CD4-positive, alpha-beta T cell (primary cell): ENCODE data around the gene SLC7A6. TPM values are rescaled to one million over a fixed set of nuclear protein-coding genes. Genes with fewer than 3 reads are reported as not detected.

ENCODE experiments used
- ATAC-seq: fragments of 200-7000 bp; cut with Tn5 transposase; one replicate; pipeline ENCODE4 v1.10.0; 2022; ENCODE audit warnings: mild to moderate bottlenecking; ENCODE audit not compliant: poor library complexity
- CTCF ChIA-PET: fragments of 350-600 bp; sonication (Branson Sonifier 250); formaldehyde crosslinking; loops from one replicate; lab custom pipeline; 2021; ENCODE audit warnings: antibody characterized with exemption, inconsistent platforms; lab: Charles Lee
- POLR2A ChIA-PET: fragments of 350-600 bp; sonication (Branson Sonifier 250); formaldehyde crosslinking; loops from one replicate; lab custom pipeline; 2021; ENCODE audit warnings: antibody characterized with exemption, inconsistent platforms; lab: Charles Lee
- DNase-seq, 14 experiments: peaks; one replicate each; pipeline ENCODE4 v3.0.0-alpha.2; 2013 to 2020; ENCODE audit warnings: mixed read lengths in 2 of 14
- H3K27ac ChIP-seq, 2 donors: one replicate each; pipeline versions ENCODE4 v1.5.1 to v1.7.0; 2013; ENCODE audit warnings: low read length in 2 of 2, low read depth in 1 of 2, mild to moderate bottlenecking in 1 of 2
- H3K27me3 ChIP-seq, 2 experiments: 1 replicate in 1 of 2; 2 replicates in 1 of 2; pipeline versions ENCODE4 v1.6.1 to v1.7.0; 2013; ENCODE audit warnings: low read length in 2 of 2, control low read depth in 1 of 2, mild to moderate bottlenecking in 1 of 2, moderate library complexity in 1 of 2; ENCODE audit not compliant: insufficient read depth in 2 of 2, control insufficient read depth in 1 of 2
- H3K36me3 ChIP-seq: one replicate; pipeline ENCODE4 v1.6.1; 2013; ENCODE audit warnings: low read length, control low read depth; ENCODE audit not compliant: insufficient read depth
- H3K4me1 ChIP-seq: one replicate; pipeline ENCODE4 v1.6.1; 2013; ENCODE audit warnings: low read length, control low read depth; ENCODE audit not compliant: insufficient read depth
- H3K4me3 ChIP-seq: one replicate; pipeline ENCODE4 v1.5.1; 2013; ENCODE audit warnings: mild to moderate bottlenecking, low read length, moderate library complexity
- H3K9me3 ChIP-seq, 2 experiments: 1 replicate in 1 of 2; 2 replicates in 1 of 2; pipeline versions ENCODE4 v1.6.1 to v1.7.0; 2013; ENCODE audit warnings: low read length in 2 of 2, mild to moderate bottlenecking in 2 of 2, control low read depth in 1 of 2, moderate library complexity in 1 of 2; ENCODE audit not compliant: control insufficient read depth in 1 of 2, insufficient read depth in 1 of 2
- H3K27ac Mint-ChIP-seq: one replicate; pipeline ENCODE4 v1.8.0; 2020; ENCODE audit warnings: mixed read lengths
- H3K27me3 Mint-ChIP-seq: one replicate; pipeline ENCODE4 v1.8.0; 2021; ENCODE audit warnings: mixed read lengths
- H3K36me3 Mint-ChIP-seq: one replicate; pipeline ENCODE4 v1.8.0; 2021; ENCODE audit warnings: low read depth, mixed read lengths
- H3K4me1 Mint-ChIP-seq: one replicate; pipeline ENCODE4 v1.8.0; 2021; ENCODE audit warnings: low read depth, mixed read lengths
- H3K4me3 Mint-ChIP-seq: one replicate; pipeline ENCODE4 v1.8.0; 2020; ENCODE audit warnings: mild to moderate bottlenecking, mixed read lengths
- H3K9me3 Mint-ChIP-seq: one replicate; pipeline ENCODE4 v1.8.0; 2020; ENCODE audit warnings: mixed read lengths
- intact Hi-C, 2 experiments: fragments of 100-400 bp; cut with DNase I in 1 of 2; cut with micrococcal nuclease in 1 of 2; formaldehyde crosslinking; loops; one replicate each; pipeline versions ENCODE4 v1.15.1 to v1.9.0; 2023 to 2025; cut with DNase I, micrococcal nuclease
- total RNA-seq, 174 experiments: library from RNA in 2 of 174; stranded (reverse) in 2 of 174; gene quantifications; one replicate each; pipeline ENCODE4 v1.2.3 and lab custom pipeline; 2021 to 2026
- TF ChIP-seq, protein P1 (sequence below): fragments of 200-600 bp; IDR thresholded peaks from one replicate; pipeline ENCODE4 v1.8.0; 2022; ENCODE audit warnings: antibody characterized with exemption, mild to moderate bottlenecking

SLC7A6 gene
- total RNA-seq, 2 experiments from 2014 or later, result 187 to 197 TPM

DNA sequence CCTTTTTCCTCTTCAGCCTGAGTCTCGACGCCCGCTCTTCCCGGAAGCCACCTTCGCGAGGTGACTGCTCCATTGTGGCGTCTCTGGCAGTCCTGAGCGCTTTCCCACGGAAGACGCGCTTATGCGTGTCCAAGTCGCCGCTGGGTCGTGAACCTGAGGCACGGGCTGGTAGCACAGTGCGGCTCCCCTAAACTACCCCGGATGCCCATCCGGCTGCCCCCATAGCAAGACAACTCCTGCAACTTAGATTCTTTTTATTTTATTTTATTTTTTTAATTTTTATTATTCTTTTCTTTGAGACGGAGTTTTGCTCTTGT is 26.3 kb upstream of the SLC7A6 start:
- TF ChIP-seq, protein P1, sequence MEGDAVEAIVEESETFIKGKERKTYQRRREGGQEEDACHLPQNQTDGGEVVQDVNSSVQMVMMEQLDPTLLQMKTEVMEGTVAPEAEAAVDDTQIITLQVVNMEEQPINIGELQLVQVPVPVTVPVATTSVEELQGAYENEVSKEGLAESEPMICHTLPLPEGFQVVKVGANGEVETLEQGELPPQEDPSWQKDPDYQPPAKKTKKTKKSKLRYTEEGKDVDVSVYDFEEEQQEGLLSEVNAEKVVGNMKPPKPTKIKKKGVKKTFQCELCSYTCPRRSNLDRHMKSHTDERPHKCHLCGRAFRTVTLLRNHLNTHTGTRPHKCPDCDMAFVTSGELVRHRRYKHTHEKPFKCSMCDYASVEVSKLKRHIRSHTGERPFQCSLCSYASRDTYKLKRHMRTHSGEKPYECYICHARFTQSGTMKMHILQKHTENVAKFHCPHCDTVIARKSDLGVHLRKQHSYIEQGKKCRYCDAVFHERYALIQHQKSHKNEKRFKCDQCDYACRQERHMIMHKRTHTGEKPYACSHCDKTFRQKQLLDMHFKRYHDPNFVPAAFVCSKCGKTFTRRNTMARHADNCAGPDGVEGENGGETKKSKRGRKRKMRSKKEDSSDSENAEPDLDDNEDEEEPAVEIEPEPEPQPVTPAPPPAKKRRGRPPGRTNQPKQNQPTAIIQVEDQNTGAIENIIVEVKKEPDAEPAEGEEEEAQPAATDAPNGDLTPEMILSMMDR, result peak; percentile 20
- peak overlapping the region; percentile 77 for H3K27ac Mint-ChIP-seq
- peak; percentile 27 for ATAC-seq
- Histone ChIP-seq H3K9me3 (peaks cover 0 to 9% of the 10 kb centered on the region in 2 experiments), H3K27me3 (no peaks in the 10 kb centered on the region), H3K4me1 (peaks cover 41% of the 10 kb centered on the region), H3K4me3 (peak overlapping the region; percentile 66), H3K27ac (no peak overlapping the region), H3K36me3 (no peaks in the 10 kb centered on the region)
- H3K9me3 Mint-ChIP-seq, result no peaks in the 10 kb centered on the region
- DNase-seq, result peak in 1 of 14 experiments; percentile 51
- peak overlapping the region; percentile 95 for H3K4me3 Mint-ChIP-seq
- no peaks in the 10 kb centered on the region for H3K27me3 Mint-ChIP-seq
- no peaks in the 10 kb centered on the region for H3K36me3 Mint-ChIP-seq
- H3K4me1 Mint-ChIP-seq, result peaks cover 35% of the 10 kb centered on the region
- POLR2A ChIA-PET, result interaction anchor here (0.7 to 3.2 kb wide), 9 partner anchors 11 to 431 kb away, joined by 3 to 10 read pairs (median 5); partner anchors contain the start of genes NFATC3, PRMT7, RANBP10 and SLC7A6
- intact Hi-C loops, result loop anchor here in 1 of 2 experiments (5.0 to 10.0 kb wide), 3 partner anchors 163 to 947 kb away; partner anchors contain the start of genes RANBP10, SNTB2 and TSNAXIP1
- CTCF ChIA-PET, result interaction anchor here (0.8 to 2.7 kb wide), 4 partner anchors 23 to 421 kb away, joined by 3 to 16 read pairs (median 6); no protein-coding TSS in a partner anchor

- no peaks in the 10 kb centered on the region for H3K36me3 ChIP-seq
- peaks cover 3% of the 10 kb centered on the region for H3K36me3 Mint-ChIP-seq
- H3K27ac Mint-ChIP-seq, result no peak overlapping the region
- H3K9me3 ChIP-seq, result no peaks in the 10 kb centered on the region
- H3K27me3 Mint-ChIP-seq, result no peaks in the 10 kb centered on the region
- intact Hi-C loops, result loop anchor here in 1 of 2 experiments (5.0 to 10.0 kb wide), 2 partner anchors 203 to 600 kb away; partner anchors contain the start of genes SMPD3 and TANGO6
- TF ChIP-seq, protein P1, result no peak
- no peak overlapping the region for H3K4me3 ChIP-seq
- peaks cover 57% of the 10 kb centered on the region for H3K4me1 ChIP-seq
- no peak overlapping the region for H3K27ac ChIP-seq
- no peaks in the 10 kb centered on the region for H3K9me3 Mint-ChIP-seq
- ATAC-seq (no peak), DNase-seq (no peak)
- CTCF ChIA-PET, result no interaction called here
- POLR2A ChIA-PET, result no interaction called here
- H3K4me1 Mint-ChIP-seq, result peaks cover 37% of the 10 kb centered on the region
- H3K27me3 ChIP-seq, result no peaks in the 10 kb centered on the region
- H3K4me3 Mint-ChIP-seq, result peak overlapping the region; percentile 63
These were observed 22.2 kb upstream of the SLC7A6 start for GRCh38 chr16:68242085-68242484.

DNA sequence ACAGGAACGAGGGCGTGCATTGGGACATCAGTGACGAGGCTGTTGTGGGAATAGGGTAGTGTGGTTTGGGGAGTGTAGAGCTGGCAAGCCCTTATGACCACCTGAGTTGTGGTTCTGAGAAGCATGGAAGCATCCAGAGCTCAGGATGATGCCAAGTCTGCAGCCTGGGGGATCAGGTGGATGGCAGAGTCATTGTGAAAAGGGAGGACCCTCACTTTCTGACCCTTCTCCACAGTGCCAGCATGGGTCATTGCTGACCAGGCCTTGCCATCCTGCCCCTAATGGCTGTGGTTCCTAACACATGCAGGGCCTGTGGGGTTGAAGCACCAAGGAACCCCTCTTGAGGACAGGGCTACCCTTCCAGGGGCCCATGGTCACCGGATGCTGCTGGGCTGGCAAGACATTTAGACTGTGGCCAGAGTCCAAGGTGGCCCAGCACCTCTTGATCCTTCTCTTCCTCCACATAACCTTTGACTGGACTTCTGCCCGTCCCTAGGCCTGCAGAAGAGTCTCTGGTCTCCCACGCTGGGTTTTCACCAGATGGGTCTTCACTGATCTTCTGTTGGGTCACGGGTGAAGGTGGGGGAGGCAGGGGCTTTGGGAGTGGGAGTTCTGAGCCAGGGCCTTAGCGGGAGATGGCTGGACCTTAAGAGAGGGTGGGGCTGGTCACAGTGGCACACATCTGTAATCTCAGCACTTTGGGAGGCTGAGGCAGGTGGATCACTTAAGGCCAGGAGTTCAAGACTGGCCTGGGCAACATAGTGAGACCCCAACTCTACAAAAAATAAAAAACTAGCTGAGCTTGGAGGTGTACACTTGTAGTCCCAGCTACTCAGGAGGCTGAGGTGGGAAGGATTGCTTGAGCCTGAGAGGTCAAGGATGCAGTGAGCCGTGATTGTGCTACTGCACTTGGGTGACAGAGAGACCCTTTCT is 21.1 kb upstream of the SLC7A6 start:
- no peak overlapping the region for H3K27ac ChIP-seq
- Mint-ChIP-seq H3K9me3 (no peaks in the 10 kb centered on the region), H3K4me1 (peaks cover 27% of the 10 kb centered on the region), H3K4me3 (peak overlapping the region; percentile 99), H3K36me3 (peaks cover 3% of the 10 kb centered on the region), H3K27me3 (no peaks in the 10 kb centered on the region), H3K27ac (no peak overlapping the region)
- DNase-seq, result peak in 1 of 14 experiments; percentile 16
- TF ChIP-seq, protein P1, result no peak
- ChIA-PET POLR2A (interaction anchor here (0.6 to 1.2 kb wide), 3 partner anchors 43 to 1009 kb away, joined by 3 to 6 read pairs (median 3); no protein-coding TSS in a partner anchor), CTCF (interaction anchor here (2.4 to 3.0 kb wide), 2 partner anchors 18 to 85 kb away, joined by 12 to 15 read pairs; no protein-coding TSS in a partner anchor)
- H3K9me3 ChIP-seq, result no peaks in the 10 kb centered on the region
- H3K4me1 ChIP-seq, result peaks cover 49% of the 10 kb centered on the region
- no peak overlapping the region for H3K4me3 ChIP-seq
- no peaks in the 10 kb centered on the region for H3K27me3 ChIP-seq
- H3K36me3 ChIP-seq, result no peaks in the 10 kb centered on the region
- intact Hi-C loops, result loop anchor here in 1 of 2 experiments (5.0 to 10.0 kb wide), 2 partner anchors 202 to 599 kb away; partner anchors contain the start of genes SMPD3 and TANGO6
- ATAC-seq, result no peak
